Stomach (tissue), 9 donors: ENCODE data around the gene TMEM120A. TPM values are rescaled to one million over a fixed set of nuclear protein-coding genes. Genes with fewer than 3 reads are reported as not detected.
A peak's percentile ranks its signal among the peaks of the same experiment; 100 is the strongest.
"Not testable (repeated sequence)": the region's sequence is repeated elsewhere in the genome, so short reads cannot be mapped to it uniquely, and the experiment has no call there.

Experiments used
- DNase-seq, 2 donors: peaks; one replicate each; pipeline versions ENCODE4 v3.0.0 to v3.0.0-alpha.2; 2013 to 2019
- H3K27ac ChIP-seq, 5 donors: fragments of 200-600 bp in 4 of 5; sonication (generic) in 4 of 5; one replicate each; pipeline ENCODE4 v1.5.1; 2013 to 2019; ENCODE audit warnings: mild to moderate bottlenecking in 1 of 5, moderate library complexity in 1 of 5
- H3K27me3 ChIP-seq, 3 donors: fragments of 200-600 bp; sonication (generic); one replicate each; pipeline ENCODE4 v1.5.1; 2017 to 2019; ENCODE audit warnings: mixed run types in 1 of 3
- H3K36me3 ChIP-seq, 4 donors: fragments of 200-600 bp; sonication (generic); 1 replicate in 3 of 4; 2 replicates in 1 of 4; pipeline ENCODE4 v1.5.1; 2016 to 2019
- H3K4me1 ChIP-seq, 4 donors: fragments of 200-600 bp; sonication (generic); one replicate each; pipeline ENCODE4 v1.5.1; 2016 to 2019
- H3K4me3 ChIP-seq, 4 donors: fragments of 200-600 bp; sonication (generic) in 3 of 4; one replicate each; pipeline ENCODE4 v1.5.1; 2016 to 2019; ENCODE audit warnings: mild to moderate bottlenecking in 1 of 4
- H3K9me3 ChIP-seq, 4 donors: fragments of 200-600 bp; sonication (generic); one replicate each; pipeline ENCODE4 v1.5.1; 2016 to 2019
- EP300 ChIP-seq: sonication (generic); formaldehyde crosslinking; IDR thresholded peaks from one replicate; pipeline ENCODE4 v1.6.1; 2017; ENCODE audit warnings: antibody characterized with exemption
- POLR2A ChIP-seq, 4 donors: fragments of 450-650 bp; IDR thresholded peaks; one replicate each; pipeline ENCODE4 v1.6.1; 2016; ENCODE audit warnings: antibody characterized with exemption in 4 of 4, control low read depth in 2 of 4, mild to moderate bottlenecking in 1 of 4, moderate library complexity in 1 of 4
- POLR2AphosphoS5 ChIP-seq, 3 donors: sonication (generic); formaldehyde crosslinking; IDR thresholded peaks; one replicate each; pipeline ENCODE4 v1.6.1; 2016; ENCODE audit warnings: antibody characterized with exemption in 3 of 3
- WGBS, 5 donors: extraction: QIAGEN DNeasy Blood & Tissue Kit in 3 of 5; methylation state at CpG; one replicate each; pipeline versions ENCODE4 v1.1.5 to v1.1.7; 2013 to 2018; 5-methylcytosine and 5-hydroxymethylcytosine counted together
- intact Hi-C: fragments of 100-400 bp; cut with DNase I; formaldehyde crosslinking; loops from one replicate; pipeline ENCODE4 v1.15.1; 2023; ENCODE audit warnings: low total_unique reads
- polyA plus RNA-seq, 3 donors: library from polyadenylated mRNA; stranded (reverse); fragments of 200-250 nt; gene quantifications; one replicate each; pipeline ENCODE4 v1.2.3, GENCODE V29; 2013
- total RNA-seq, 5 donors: library from RNA; depleted of rRNA; stranded (reverse); fragments of >200 nt; gene quantifications; one replicate each; pipeline versions ENCODE4 v1.1.0 to v1.2.3, GENCODE V29; 2014 to 2016
- TF ChIP-seq, protein P1 (sequence below), 7 experiments: fragments of 450-650 bp in 4 of 7; fragments of 200-600 bp in 3 of 7; sonication (generic) in 3 of 7; IDR thresholded peaks; one replicate each; pipeline ENCODE4 v1.5.1; 2016 to 2019; ENCODE audit warnings: antibody characterized with exemption in 7 of 7, control low read depth in 2 of 7, mild to moderate bottlenecking in 1 of 7
- donor health status: healthy with polysubstance abuse.
- donor health status: Bipolar disorder and iron deficiency.
- donor health status: healthy.

Gene TMEM120A
- total and polyA plus RNA-seq, 8 donors, result 4.1 to 78.6 (median 43.1) TPM

DNA sequence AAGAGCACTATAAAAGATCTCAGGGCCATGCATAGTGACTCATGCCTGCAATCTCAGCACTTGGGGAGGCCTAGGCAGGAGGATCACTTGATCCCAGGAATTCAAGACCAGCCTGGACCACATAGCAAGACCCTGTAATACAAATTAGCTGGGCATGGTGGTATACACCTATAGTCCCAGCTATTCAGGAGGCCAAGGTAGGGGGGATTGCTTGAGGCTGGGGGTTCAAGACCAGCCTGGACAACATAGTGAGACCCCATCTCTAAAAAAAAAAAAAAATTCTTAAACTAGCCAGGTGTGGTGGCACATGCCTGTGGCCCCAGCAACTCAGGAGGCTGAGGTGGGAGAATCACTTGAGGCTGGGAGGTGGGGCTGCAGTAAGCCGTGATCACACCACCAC is 37.6 kb upstream of the TMEM120A start:
- TF ChIP-seq EP300 (no peak), POLR2AphosphoS5 (IDR thresholded peaks at IDR 0.05) (no peak), POLR2A (IDR thresholded peaks at IDR 0.05) (no peak)
- TF ChIP-seq, protein P1, sequence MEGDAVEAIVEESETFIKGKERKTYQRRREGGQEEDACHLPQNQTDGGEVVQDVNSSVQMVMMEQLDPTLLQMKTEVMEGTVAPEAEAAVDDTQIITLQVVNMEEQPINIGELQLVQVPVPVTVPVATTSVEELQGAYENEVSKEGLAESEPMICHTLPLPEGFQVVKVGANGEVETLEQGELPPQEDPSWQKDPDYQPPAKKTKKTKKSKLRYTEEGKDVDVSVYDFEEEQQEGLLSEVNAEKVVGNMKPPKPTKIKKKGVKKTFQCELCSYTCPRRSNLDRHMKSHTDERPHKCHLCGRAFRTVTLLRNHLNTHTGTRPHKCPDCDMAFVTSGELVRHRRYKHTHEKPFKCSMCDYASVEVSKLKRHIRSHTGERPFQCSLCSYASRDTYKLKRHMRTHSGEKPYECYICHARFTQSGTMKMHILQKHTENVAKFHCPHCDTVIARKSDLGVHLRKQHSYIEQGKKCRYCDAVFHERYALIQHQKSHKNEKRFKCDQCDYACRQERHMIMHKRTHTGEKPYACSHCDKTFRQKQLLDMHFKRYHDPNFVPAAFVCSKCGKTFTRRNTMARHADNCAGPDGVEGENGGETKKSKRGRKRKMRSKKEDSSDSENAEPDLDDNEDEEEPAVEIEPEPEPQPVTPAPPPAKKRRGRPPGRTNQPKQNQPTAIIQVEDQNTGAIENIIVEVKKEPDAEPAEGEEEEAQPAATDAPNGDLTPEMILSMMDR (IDR thresholded peaks at IDR 0.05), result no peak
- Histone ChIP-seq H3K36me3 (peaks cover 4 to 29% (median 27%) of the 10 kb centered on the region in 4 donors), H3K4me3 (no peak overlapping the region), H3K27ac (no peak overlapping the region), H3K27me3 (no peaks in the 10 kb centered on the region), H3K4me1 (no peaks in the 10 kb centered on the region), H3K9me3 (no peaks in the 10 kb centered on the region)
- 89 to 100% (median 94%) methylated on average over 1 of the region's 1 CpG for WGBS, 5 donors
- intact Hi-C loops, result no loop called here
- DNase-seq, result no peak

DNA sequence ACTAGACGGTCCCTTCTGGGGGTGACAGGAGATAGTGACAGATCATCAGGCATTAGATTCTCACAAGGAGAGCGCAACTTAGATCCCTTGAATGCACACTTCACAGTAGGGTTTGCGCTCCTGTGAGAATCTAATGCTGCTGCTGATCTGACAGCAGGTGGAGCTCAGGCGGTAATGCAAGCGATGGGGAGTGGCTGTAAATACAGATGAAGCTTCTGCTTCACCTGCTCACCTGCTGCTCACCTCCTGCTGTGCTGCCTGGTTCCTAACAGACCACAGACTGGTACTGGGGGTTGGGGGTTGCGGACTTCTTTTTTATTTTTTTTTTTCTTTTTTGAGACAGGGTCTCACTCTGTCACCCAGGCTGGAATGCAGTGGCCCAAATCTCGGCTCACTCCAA is 35.3 kb upstream of the TMEM120A start:
- peaks cover 6 to 50% (median 41%) of the 10 kb centered on the region in 4 donors for H3K36me3 ChIP-seq
- intact Hi-C loops, H3K4me1 ChIP-seq, H3K27me3 ChIP-seq, DNase-seq, H3K27ac ChIP-seq, H3K4me3 ChIP-seq, H3K9me3 ChIP-seq: not testable (repeated sequence)
- 88 to 96% (median 92%) methylated on average over 7 of the region's 7 CpGs for WGBS, 5 donors

DNA sequence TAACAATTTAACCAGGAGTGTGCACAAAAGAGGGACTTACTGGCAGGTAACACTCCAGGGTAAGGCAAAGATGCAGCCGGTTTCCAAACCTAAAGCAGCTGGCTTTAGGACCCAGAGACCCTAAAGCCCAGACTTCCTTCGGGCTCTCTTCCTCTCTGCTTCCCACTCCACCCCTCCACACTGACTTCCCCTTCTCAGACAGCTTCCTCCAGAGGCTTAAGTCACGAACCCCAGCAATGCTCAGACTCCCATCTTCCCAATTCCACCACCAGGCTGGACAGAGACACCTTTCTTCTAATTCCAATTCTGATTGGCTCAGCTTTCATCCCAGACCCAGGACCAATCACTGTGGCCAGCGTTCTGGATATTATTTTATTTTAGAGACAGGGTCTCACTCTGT is 28.6 kb upstream of the TMEM120A start:
- WGBS, 5 donors, result 47 to 64% (median 58%) methylated on average over 4 of the region's 4 CpGs
- Histone ChIP-seq H3K27me3 (no peaks in the 10 kb centered on the region), H3K36me3 (peaks cover 11 to 71% (median 56%) of the 10 kb centered on the region in 4 donors), H3K4me1 (peaks cover 0 to 4% (median 0%) of the 10 kb centered on the region in 4 donors), H3K4me3 (no peak overlapping the region), H3K27ac (no peak overlapping the region), H3K9me3 (no peaks in the 10 kb centered on the region)
- intact Hi-C loops, result loop anchor here (5.0 kb wide), 1 partner anchor 156 kb away; no protein-coding TSS in a partner anchor
- DNase-seq, result peak in 1 of 2 donors; percentile 23
- TF ChIP-seq, protein P1 (IDR thresholded peaks at IDR 0.05), result no peak
- no peak for TF ChIP-seq POLR2A (IDR thresholded peaks at IDR 0.05)
- TF ChIP-seq EP300, result no peak
- TF ChIP-seq POLR2AphosphoS5 (IDR thresholded peaks at IDR 0.05), result no peak

DNA sequence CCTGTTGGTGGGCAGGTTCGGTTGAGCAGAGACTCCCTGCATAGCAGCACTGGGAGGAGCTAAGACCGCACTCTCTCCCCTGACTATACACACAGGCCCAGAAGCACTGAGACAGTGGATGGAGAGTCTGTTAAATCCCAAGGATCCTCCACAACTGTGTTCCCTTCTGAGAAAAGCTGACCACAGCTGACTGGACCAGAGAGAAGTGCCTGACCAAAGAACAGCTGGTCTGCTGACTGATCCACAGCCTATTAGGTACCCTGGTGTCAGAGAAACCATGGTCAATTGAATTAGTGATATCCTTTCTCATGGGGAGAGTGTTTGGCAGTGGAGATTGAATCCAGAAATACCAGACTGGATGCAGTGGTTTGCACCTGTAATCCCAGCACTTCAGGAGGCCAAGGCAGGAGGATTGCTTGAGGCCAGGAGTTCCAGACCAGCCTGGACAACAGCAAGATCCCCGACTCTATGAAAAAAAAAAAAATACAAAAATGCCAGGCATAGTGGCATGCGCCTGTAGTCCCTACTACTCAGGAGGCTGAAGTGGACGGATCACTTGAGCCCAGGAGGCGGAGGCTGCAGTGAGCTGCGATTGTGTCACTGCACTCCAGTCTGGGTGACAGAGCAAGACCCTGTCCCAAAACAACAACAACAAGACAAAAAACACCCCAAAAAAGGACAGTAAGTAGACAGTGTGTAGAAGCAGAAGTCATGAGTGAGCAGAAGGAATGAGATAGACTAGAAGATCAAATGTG is 27.8 kb upstream of the TMEM120A start:
- no peak for TF ChIP-seq EP300
- no peak for TF ChIP-seq POLR2AphosphoS5 (IDR thresholded peaks at IDR 0.05)
- TF ChIP-seq POLR2A (IDR thresholded peaks at IDR 0.05), result no peak
- 89 to 96% (median 94%) methylated on average over 7 of the region's 7 CpGs for WGBS, 5 donors
- intact Hi-C loops, result loop anchor here (5.0 kb wide), 1 partner anchor 155 kb away; no protein-coding TSS in a partner anchor
- Histone ChIP-seq H3K27me3 (no peaks in the 10 kb centered on the region), H3K36me3 (peaks cover 11 to 68% (median 51%) of the 10 kb centered on the region in 4 donors), H3K9me3 (no peaks in the 10 kb centered on the region), H3K4me1 (peaks cover 0 to 4% (median 0%) of the 10 kb centered on the region in 4 donors), H3K4me3 (no peak overlapping the region), H3K27ac (no peak overlapping the region)
- DNase-seq, result no peak

DNA sequence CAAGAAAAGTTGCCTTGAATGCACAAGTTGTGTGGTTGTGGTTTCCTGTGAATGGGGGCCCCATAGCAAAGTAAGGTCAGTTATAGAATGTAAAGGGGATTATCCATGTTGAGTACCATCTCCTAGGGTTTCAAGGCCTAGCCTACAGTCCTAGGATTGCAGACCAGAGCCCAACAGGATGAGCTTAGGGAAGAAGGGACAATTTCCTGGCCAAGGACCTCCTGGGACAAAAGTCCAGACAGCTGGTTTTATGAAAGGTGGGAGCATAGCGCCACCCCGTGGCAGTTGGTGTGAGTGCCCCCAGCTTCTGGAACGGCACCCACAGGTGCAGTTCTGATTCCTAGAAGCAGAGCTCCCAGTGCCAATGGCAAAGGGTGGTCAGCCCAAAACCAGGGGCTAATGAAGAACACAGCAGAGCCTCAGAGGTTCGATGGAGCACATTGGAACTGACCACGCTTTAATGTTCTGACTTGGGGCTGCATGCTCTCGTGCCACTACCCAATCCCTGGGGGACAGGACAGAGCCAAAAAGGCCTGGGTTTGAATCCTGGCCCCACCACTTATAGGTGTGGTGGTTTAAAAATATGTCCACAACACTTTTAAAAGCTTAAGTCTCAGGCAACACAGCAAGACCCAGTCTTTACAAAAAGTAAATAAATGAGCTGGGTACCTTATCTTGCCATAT is 25.8 kb upstream of the TMEM120A start:
- peaks cover 9 to 56% (median 40%) of the 10 kb centered on the region in 4 donors for H3K36me3 ChIP-seq
- H3K27me3 ChIP-seq, result no peaks in the 10 kb centered on the region
- DNase-seq, result peak; percentile 82 to 89
- peaks cover 0 to 4% (median 0%) of the 10 kb centered on the region in 4 donors for H3K4me1 ChIP-seq
- 36 to 50% (median 46%) methylated on average over 6 of the region's 6 CpGs for WGBS, 5 donors
- intact Hi-C loops, result loop anchor here (5.0 kb wide), 1 partner anchor 153 kb away; no protein-coding TSS in a partner anchor
- TF ChIP-seq POLR2A (IDR thresholded peaks at IDR 0.05), result no peak
- TF ChIP-seq EP300, result no peak
- TF ChIP-seq, protein P1 (IDR thresholded peaks at IDR 0.05), result peak in 6 of 7 experiments; percentile 21 to 92 (median 88)
- TF ChIP-seq POLR2AphosphoS5 (IDR thresholded peaks at IDR 0.05), result peak in 1 of 3 donors; percentile 27
- H3K27ac ChIP-seq, result no peak overlapping the region
- no peaks in the 10 kb centered on the region for H3K9me3 ChIP-seq
- H3K4me3 ChIP-seq, result no peak overlapping the region

DNA sequence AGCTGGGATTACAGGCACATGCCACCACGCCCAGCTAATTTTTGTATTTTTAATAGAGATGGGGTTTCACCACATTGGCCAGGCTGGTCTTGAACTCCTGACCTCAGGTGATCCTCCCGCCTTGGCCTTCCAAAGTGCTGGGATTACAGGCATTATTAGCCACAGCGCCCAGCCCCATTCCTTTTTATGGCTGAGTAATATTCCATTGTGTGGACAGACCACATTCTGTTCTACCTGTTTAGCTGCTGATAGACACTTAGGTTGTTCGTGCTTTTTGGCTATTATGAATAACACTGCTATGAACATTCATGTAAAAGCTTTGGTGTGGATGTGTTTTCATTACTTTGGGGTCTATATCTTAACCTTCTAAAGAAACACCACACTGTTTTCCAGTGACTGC is 24.1 kb upstream of the TMEM120A start:
- H3K27me3 ChIP-seq, DNase-seq, H3K4me1 ChIP-seq, intact Hi-C loops, H3K9me3 ChIP-seq, H3K4me3 ChIP-seq, H3K27ac ChIP-seq: not testable (repeated sequence)
- H3K36me3 ChIP-seq, result peaks cover 9 to 53% (median 40%) of the 10 kb centered on the region in 4 donors
- 94 to 100% (median 96%) methylated on average over 4 of the region's 4 CpGs for WGBS, 5 donors
